ENCODE measurements around the gene MYOCOS. TPM values are rescaled to one million over a fixed set of nuclear protein-coding genes. Genes with fewer than 3 reads are reported as not detected.

MYOCOS gene
- total RNA-seq, 1 donor from 2014 or later = 0.27 TPM

DNA sequence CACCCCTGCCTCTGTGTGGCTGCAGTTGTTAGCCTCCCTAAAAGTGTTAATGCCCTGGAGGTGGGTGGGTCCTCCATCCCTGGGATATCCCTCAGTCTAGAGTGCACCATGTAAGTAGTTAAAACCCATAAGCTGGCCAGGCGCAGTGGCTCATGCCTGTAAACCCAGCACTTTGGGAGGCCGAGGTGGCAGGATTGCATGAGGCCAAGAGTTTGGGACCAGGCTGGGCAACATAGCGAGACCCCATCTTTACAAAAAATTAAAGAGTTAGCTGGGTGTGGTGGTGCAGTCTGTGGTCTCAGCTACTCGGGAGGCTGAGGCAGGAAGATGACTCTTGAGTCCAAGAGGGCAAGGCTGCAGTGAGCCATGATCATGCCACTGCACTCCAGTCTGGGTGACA is 20.2 kb downstream of the MYOCOS start:
- ChIA-PET CTCF (interaction anchor here (1.0 kb wide), 1 partner anchor 10 kb away, joined by 3 read pairs; the partner anchor contains the start of gene MYOC), POLR2A (no interaction called here)
- Mint-ChIP-seq H3K27me3 (peaks cover 1% of the 10 kb centered on the region), H3K4me1 (peaks cover 4% of the 10 kb centered on the region), H3K27ac (no peak overlapping the region), H3K36me3 (ENCODE audit: low read depth) (no peaks in the 10 kb centered on the region), H3K9me3 (no peaks in the 10 kb centered on the region), H3K4me3 (no peak overlapping the region)
- intact Hi-C loops (cut with micrococcal nuclease) = no loop called here
- TF ChIP-seq CTCF (IDR thresholded peaks at IDR 0.05) = no peak
- DNase-seq = no peak
- no peak for ATAC-seq (ENCODE audit: low read depth)

- DNase-seq (no peak), ATAC-seq (ENCODE audit: low read depth) (no peak)
- ChIA-PET POLR2A (no interaction called here), CTCF (interaction anchor here (1.0 kb wide), 1 partner anchor 9 kb away, joined by 3 read pairs; the partner anchor contains the start of gene MYOC)
- Mint-ChIP-seq H3K36me3 (ENCODE audit: low read depth) (no peaks in the 10 kb centered on the region), H3K27me3 (no peaks in the 10 kb centered on the region), H3K9me3 (no peaks in the 10 kb centered on the region), H3K4me1 (peaks cover 4% of the 10 kb centered on the region), H3K27ac (no peak overlapping the region), H3K4me3 (no peak overlapping the region)
- no peak for TF ChIP-seq CTCF (IDR thresholded peaks at IDR 0.05)
- intact Hi-C loops (cut with micrococcal nuclease) = no loop called here
Measured at GRCh38 chr1:171643156-171643555, 21.1 kb downstream of the MYOCOS start.

GRCh38 chr1:171644805-171645483 is 22.9 kb downstream of the MYOCOS start:
- ATAC-seq (ENCODE audit: low read depth) = peak; percentile 31
- peaks cover 4% of the 10 kb centered on the region for H3K4me1 Mint-ChIP-seq
- H3K27me3 Mint-ChIP-seq = no peaks in the 10 kb centered on the region
- H3K27ac Mint-ChIP-seq = no peak overlapping the region
- ChIA-PET CTCF (interaction anchor here (0.6 to 2.4 kb wide), 6 partner anchors 10 to 344 kb away, joined by 3 to 28 read pairs (median 3); no protein-coding TSS in a partner anchor), POLR2A (interaction anchor here (0.7 kb wide), 1 partner anchor 57 kb away, joined by 3 read pairs; no protein-coding TSS in a partner anchor)
- no peaks in the 10 kb centered on the region for H3K36me3 Mint-ChIP-seq (ENCODE audit: low read depth)
- H3K4me3 Mint-ChIP-seq = no peak overlapping the region
- intact Hi-C loops (cut with micrococcal nuclease) = loop anchor here (1.0 kb wide), 1 partner anchor 340 kb away; no protein-coding TSS in a partner anchor
- H3K9me3 Mint-ChIP-seq = no peaks in the 10 kb centered on the region
- no peak for TF ChIP-seq CTCF (IDR thresholded peaks at IDR 0.05)
- DNase-seq = no peak

DNA sequence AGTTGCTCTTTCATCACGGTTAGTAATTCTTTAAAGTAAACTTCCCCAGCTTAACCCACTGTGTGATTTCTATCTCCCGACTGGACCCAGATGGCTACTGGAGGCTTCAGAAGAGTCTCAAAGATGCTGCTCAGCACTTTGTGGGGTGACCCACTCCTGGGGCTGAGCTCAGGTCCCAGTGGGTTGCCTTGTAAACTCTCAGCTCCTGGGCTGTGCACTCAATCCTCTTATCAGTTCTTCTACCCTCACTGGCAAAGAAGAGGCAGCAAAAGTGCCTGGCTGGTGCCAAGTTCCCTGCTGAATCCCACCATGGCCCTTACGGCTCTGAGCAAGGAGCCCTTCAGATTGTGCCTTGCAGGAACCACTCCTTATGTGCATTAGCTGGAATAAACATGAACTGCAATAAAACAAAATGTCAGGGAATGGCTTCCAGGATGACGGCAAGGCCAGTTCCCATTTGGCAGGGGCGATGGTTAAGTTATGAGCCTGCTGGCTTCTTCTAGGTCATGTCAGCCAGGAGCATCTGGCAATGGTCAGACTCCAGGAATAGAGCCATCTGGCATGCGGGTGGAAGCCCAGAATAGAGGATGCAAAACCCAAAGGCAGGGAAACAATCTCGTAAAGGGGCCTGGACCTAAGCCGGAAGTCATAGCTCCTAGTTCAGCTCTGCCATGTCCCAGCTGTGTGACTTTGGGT is 23.7 kb downstream of the MYOCOS start:
- Mint-ChIP-seq H3K27ac (no peak overlapping the region), H3K4me1 (peaks cover 4% of the 10 kb centered on the region), H3K36me3 (ENCODE audit: low read depth) (no peaks in the 10 kb centered on the region), H3K9me3 (no peaks in the 10 kb centered on the region), H3K4me3 (no peak overlapping the region), H3K27me3 (peaks cover 1% of the 10 kb centered on the region)
- POLR2A ChIA-PET = no interaction called here
- TF ChIP-seq CTCF (IDR thresholded peaks at IDR 0.05) = no peak
- ATAC-seq (ENCODE audit: low read depth) = no peak
- intact Hi-C loops (cut with micrococcal nuclease) = loop anchor here (1.0 kb wide), 1 partner anchor 340 kb away; no protein-coding TSS in a partner anchor
- CTCF ChIA-PET = interaction anchor here (0.8 to 2.4 kb wide), 3 partner anchors 9 to 339 kb away, joined by 3 to 28 read pairs (median 3); no protein-coding TSS in a partner anchor
- no peak for DNase-seq

GRCh38 chr1:171646249-171646560 is 24.2 kb downstream of the MYOCOS start:
- Mint-ChIP-seq H3K4me1 (peaks cover 4% of the 10 kb centered on the region), H3K27me3 (peaks cover 6% of the 10 kb centered on the region), H3K27ac (no peak overlapping the region), H3K4me3 (no peak overlapping the region), H3K9me3 (no peaks in the 10 kb centered on the region), H3K36me3 (ENCODE audit: low read depth) (no peaks in the 10 kb centered on the region)
- intact Hi-C loops (cut with micrococcal nuclease) = no loop called here
- ChIA-PET POLR2A (no interaction called here), CTCF (interaction anchor here (2.4 kb wide), 1 partner anchor 339 kb away, joined by 28 read pairs; no protein-coding TSS in a partner anchor)
- ATAC-seq (ENCODE audit: low read depth) (no peak), DNase-seq (no peak)
- no peak for TF ChIP-seq CTCF (IDR thresholded peaks at IDR 0.05)
